ENCODE data around the gene ITGB2. TPM values are rescaled to one million over a fixed set of nuclear protein-coding genes. Genes with fewer than 3 reads are reported as not detected.

ITGB2 gene
- total and polyA plus RNA-seq, 3 experiments from 2014 or later = 159 to 847 (median 165) TPM

GRCh38 chr21:44957901-44958451, 37.3 kb upstream of the ITGB2 start:
- Histone ChIP-seq H3K9me3 (ENCODE audit: low read length) (no peaks in the 10 kb centered on the region), H3K4me1 (ENCODE audit: insufficient read depth, low read length) (no peaks in the 10 kb centered on the region), H3K27ac (ENCODE audit: low read depth, low read length) (no peak overlapping the region), H3K27me3 (ENCODE audit: insufficient read depth, low read length, poor library complexity, severe bottlenecking) (no peaks in the 10 kb centered on the region), H3K36me3 (ENCODE audit: insufficient read depth, low read length) (peaks cover 10% of the 10 kb centered on the region), H3K4me3 (ENCODE audit: low read length) (no peak overlapping the region)
- Mint-ChIP-seq H3K4me1 (peaks cover 3 to 23% (median 10%) of the 10 kb centered on the region in 3 donors), H3K4me3 (no peak overlapping the region), H3K36me3 (peaks cover 0 to 83% (median 14%) of the 10 kb centered on the region in 3 donors), H3K27me3 (peaks cover 0 to 2% of the 10 kb centered on the region in 2 donors), H3K27ac (no peak overlapping the region), H3K9me3 (no peaks in the 10 kb centered on the region)
- CTCF ChIA-PET = no interaction called here
- DNase-seq = no peak
- POLR2A ChIA-PET = no interaction called here

DNA sequence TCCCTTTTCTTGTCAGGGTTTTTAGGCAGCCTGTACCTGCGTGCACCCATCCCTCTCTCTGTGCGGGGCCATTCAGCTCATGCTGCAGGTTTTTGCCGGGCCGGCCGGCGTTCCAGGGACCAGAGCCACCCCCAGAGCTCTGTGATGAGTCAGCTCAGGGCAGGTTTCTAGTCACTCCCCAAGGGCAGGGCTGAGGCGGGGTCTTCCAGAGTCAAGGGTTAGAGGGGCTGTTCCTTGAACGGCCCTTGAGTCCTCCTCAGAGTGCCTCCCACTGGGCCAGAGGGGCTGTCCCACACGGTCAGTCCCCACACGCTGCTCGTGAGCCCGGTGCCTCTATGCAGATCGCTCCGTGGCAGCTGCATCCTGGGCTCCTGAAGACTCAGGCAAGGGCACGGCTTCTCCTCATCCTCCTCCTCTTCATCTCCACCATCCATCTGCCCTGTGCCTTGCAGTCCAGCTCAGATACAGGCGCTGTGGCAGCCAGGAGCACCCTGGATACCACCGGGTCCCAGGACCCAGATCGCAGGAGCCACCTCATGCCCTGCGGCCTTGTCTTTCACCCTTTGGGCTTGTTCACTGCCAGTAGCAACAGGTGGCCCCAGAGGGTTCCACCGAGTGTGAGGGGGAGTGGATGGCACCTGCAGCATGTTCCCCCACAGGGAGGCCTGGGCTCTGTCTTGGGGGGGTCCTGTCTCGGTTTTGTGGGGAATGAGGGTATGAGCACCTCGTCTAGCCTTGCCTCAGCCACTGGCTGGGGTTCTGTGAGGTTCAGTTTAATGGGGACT, 36.5 kb upstream of the ITGB2 start:
- H3K27ac Mint-ChIP-seq = peak overlapping the region in 1 of 8 donors; percentile 20
- H3K9me3 ChIP-seq (ENCODE audit: low read length) = no peaks in the 10 kb centered on the region
- POLR2A ChIA-PET = no interaction called here
- no peak for DNase-seq
- H3K27ac ChIP-seq (ENCODE audit: low read depth, low read length) = no peak overlapping the region
- H3K4me1 ChIP-seq (ENCODE audit: insufficient read depth, low read length) = no peaks in the 10 kb centered on the region
- H3K36me3 ChIP-seq (ENCODE audit: insufficient read depth, low read length) = peaks cover 9% of the 10 kb centered on the region
- H3K4me1 Mint-ChIP-seq = peaks cover 3 to 20% (median 10%) of the 10 kb centered on the region in 3 donors
- no peaks in the 10 kb centered on the region for H3K9me3 Mint-ChIP-seq
- no peak overlapping the region for H3K4me3 Mint-ChIP-seq
- no peak overlapping the region for H3K4me3 ChIP-seq (ENCODE audit: low read length)
- no peaks in the 10 kb centered on the region for H3K27me3 ChIP-seq (ENCODE audit: insufficient read depth, low read length, poor library complexity, severe bottlenecking)
- peaks cover 0 to 2% of the 10 kb centered on the region in 2 donors for H3K27me3 Mint-ChIP-seq
- H3K36me3 Mint-ChIP-seq = peaks cover 0 to 81% (median 9%) of the 10 kb centered on the region in 3 donors
- CTCF ChIA-PET = no interaction called here

DNA sequence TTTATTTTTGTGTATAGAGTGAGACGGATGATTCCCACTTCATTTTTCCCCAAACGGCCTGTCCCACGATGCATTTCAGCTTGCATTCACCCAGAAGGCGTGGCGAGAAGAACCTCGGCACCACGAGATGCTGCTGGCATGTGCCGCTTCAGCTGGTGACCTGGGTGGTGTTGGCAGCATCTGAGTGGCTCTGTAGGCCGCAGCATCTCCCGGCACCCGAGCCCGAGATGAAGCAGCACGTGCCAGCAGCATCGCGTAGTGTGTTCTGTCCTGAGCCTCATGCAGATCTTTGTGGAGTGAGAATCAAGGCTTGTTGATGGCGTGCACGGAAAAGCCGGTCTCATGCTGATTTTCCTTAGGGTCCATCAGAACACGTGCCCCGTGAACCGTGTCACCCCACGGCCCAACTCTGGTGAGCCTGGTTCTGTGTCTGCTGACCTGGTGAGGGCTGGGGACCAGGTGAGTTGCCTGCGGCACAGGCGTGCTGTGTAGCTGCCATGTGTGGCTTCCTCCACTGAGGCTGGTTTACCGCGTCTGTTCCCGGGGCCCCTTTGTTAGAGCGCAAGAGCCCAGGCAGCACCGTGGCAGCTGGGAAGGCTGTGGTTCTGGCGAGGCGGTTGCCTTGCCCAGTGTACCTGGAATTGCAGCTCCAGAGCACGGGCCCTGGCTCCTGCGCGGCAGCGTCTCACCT, 35.8 kb upstream of the ITGB2 start:
- POLR2A ChIA-PET = no interaction called here
- Histone ChIP-seq H3K36me3 (ENCODE audit: insufficient read depth, low read length) (peaks cover 6% of the 10 kb centered on the region), H3K9me3 (ENCODE audit: low read length) (no peaks in the 10 kb centered on the region), H3K27ac (ENCODE audit: low read depth, low read length) (no peak overlapping the region), H3K27me3 (ENCODE audit: insufficient read depth, low read length, poor library complexity, severe bottlenecking) (no peaks in the 10 kb centered on the region), H3K4me1 (ENCODE audit: insufficient read depth, low read length) (no peaks in the 10 kb centered on the region), H3K4me3 (ENCODE audit: low read length) (no peak overlapping the region)
- Mint-ChIP-seq H3K36me3 (peaks cover 0 to 78% (median 5%) of the 10 kb centered on the region in 3 donors), H3K27ac (no peak overlapping the region), H3K9me3 (no peaks in the 10 kb centered on the region), H3K4me3 (no peak overlapping the region), H3K27me3 (peaks cover 0 to 2% of the 10 kb centered on the region in 2 donors), H3K4me1 (peaks cover 3 to 18% (median 10%) of the 10 kb centered on the region in 3 donors)
- no peak for DNase-seq
- CTCF ChIA-PET = no interaction called here

DNA sequence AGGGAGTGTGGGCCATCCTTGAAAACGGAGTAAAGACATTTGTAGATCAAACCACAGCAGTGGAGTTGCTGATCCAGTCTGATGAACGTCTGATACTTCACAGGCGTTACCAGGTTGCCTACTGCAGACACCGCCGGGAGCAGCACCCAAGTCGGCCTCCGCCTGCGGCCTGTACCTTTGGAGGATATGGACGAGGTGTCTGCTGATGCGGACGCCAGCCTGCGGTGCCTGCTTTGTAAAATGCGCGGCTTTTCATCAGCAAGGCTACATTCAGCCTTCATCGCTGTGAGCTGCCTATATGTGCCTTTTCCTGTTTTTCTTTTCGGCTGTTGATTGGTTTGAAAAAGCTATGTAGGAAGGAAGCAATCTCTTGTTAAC, 35.1 kb upstream of the ITGB2 start:
- POLR2A ChIA-PET = interaction anchor here (0.7 kb wide), 1 partner anchor 173 kb away, joined by 3 read pairs; no protein-coding TSS in a partner anchor
- H3K4me1 Mint-ChIP-seq = peaks cover 3 to 21% (median 10%) of the 10 kb centered on the region in 3 donors
- H3K27me3 Mint-ChIP-seq = peaks cover 0 to 2% of the 10 kb centered on the region in 2 donors

DNA sequence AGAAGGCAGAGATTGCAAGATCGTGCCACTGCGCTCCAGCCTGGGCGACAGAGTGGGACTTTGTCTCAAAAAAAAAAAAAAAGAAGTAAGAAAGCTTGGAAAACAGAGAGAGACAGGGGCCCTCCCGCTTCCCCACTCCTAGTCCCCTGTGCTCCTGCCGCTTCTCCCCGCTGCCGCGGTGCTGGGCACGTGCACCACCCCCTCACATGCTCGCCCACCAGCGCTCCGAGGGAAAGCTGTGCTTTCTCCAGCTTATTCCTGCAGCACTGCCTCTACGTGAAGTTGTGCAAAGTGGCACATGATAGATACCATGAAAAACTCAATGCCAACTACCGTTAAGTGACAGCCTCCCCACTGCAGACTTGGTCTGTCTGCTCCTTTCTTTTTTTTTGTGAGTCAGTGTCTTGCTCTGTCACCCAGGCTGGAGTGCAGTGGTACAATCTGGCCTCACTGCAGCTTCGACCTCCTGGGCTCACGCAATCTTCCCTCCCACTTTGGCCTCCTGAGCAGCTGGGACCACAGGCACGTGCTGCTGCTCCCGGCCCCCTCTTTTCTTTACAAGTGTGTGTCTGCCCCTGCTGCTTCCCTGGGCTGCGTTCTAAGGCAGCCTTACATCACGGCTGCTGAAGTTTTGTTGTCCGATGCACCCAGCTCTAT, 34.6 kb upstream of the ITGB2 start:
- H3K36me3 ChIP-seq (ENCODE audit: insufficient read depth, low read length) = no peaks in the 10 kb centered on the region
- Mint-ChIP-seq H3K9me3 (no peaks in the 10 kb centered on the region), H3K27me3 (peaks cover 0 to 2% of the 10 kb centered on the region in 2 donors), H3K4me3 (no peak overlapping the region), H3K27ac (peak overlapping the region in 4 of 8 donors; percentile 1 to 90 (median 42)), H3K36me3 (peaks cover 0 to 71% (median 5%) of the 10 kb centered on the region in 3 donors), H3K4me1 (peaks cover 3 to 21% (median 10%) of the 10 kb centered on the region in 3 donors)
- H3K9me3 ChIP-seq (ENCODE audit: low read length) = no peaks in the 10 kb centered on the region
- no peaks in the 10 kb centered on the region for H3K27me3 ChIP-seq (ENCODE audit: insufficient read depth, low read length, poor library complexity, severe bottlenecking)
- ChIA-PET CTCF (interaction anchor here (0.7 kb wide), 1 partner anchor 174 kb away, joined by 3 read pairs; no protein-coding TSS in a partner anchor), POLR2A (interaction anchor here (0.7 kb wide), 1 partner anchor 174 kb away, joined by 3 read pairs; no protein-coding TSS in a partner anchor)
- no peak for DNase-seq
- no peak overlapping the region for H3K4me3 ChIP-seq (ENCODE audit: low read length)
- H3K4me1 ChIP-seq (ENCODE audit: insufficient read depth, low read length) = no peaks in the 10 kb centered on the region
- H3K27ac ChIP-seq (ENCODE audit: low read depth, low read length) = no peak overlapping the region

More for the DNA sequence above, 35.1 kb upstream of the ITGB2 start:
- Mint-ChIP-seq H3K9me3 (no peaks in the 10 kb centered on the region), H3K36me3 (peaks cover 0 to 76% (median 5%) of the 10 kb centered on the region in 3 donors), H3K27ac (peak overlapping the region in 3 of 8 donors; percentile 1 to 90 (median 62)), H3K4me3 (no peak overlapping the region)
- CTCF ChIA-PET = interaction anchor here (0.7 kb wide), 1 partner anchor 174 kb away, joined by 3 read pairs; no protein-coding TSS in a partner anchor
- Histone ChIP-seq H3K36me3 (ENCODE audit: insufficient read depth, low read length) (no peaks in the 10 kb centered on the region), H3K27ac (ENCODE audit: low read depth, low read length) (no peak overlapping the region), H3K4me3 (ENCODE audit: low read length) (no peak overlapping the region), H3K27me3 (ENCODE audit: insufficient read depth, low read length, poor library complexity, severe bottlenecking) (no peaks in the 10 kb centered on the region), H3K9me3 (ENCODE audit: low read length) (no peaks in the 10 kb centered on the region), H3K4me1 (ENCODE audit: insufficient read depth, low read length) (no peaks in the 10 kb centered on the region)
- no peak for DNase-seq

GRCh38 chr21:44954281-44954771, 33.6 kb upstream of the ITGB2 start:
- H3K27me3 ChIP-seq (ENCODE audit: insufficient read depth, low read length, poor library complexity, severe bottlenecking) = no peaks in the 10 kb centered on the region
- no peaks in the 10 kb centered on the region for H3K36me3 ChIP-seq (ENCODE audit: insufficient read depth, low read length)
- Mint-ChIP-seq H3K27me3 (peaks cover 0 to 2% of the 10 kb centered on the region in 2 donors), H3K36me3 (peaks cover 0 to 68% (median 5%) of the 10 kb centered on the region in 3 donors), H3K27ac (no peak overlapping the region), H3K9me3 (no peaks in the 10 kb centered on the region), H3K4me3 (no peak overlapping the region), H3K4me1 (peaks cover 10 to 28% (median 17%) of the 10 kb centered on the region in 3 donors)
- H3K4me1 ChIP-seq (ENCODE audit: insufficient read depth, low read length) = peaks cover 6% of the 10 kb centered on the region
- ChIA-PET CTCF (interaction anchor here (0.7 to 1.0 kb wide), 2 partner anchors 174 to 184 kb away, joined by 3 read pairs; no protein-coding TSS in a partner anchor), POLR2A (interaction anchor here (1.2 kb wide), 1 partner anchor 74 kb away, joined by 3 read pairs; no protein-coding TSS in a partner anchor)
- H3K9me3 ChIP-seq (ENCODE audit: low read length) = no peaks in the 10 kb centered on the region
- DNase-seq = no peak
- H3K4me3 ChIP-seq (ENCODE audit: low read length) = no peak overlapping the region
- H3K27ac ChIP-seq (ENCODE audit: low read depth, low read length) = no peak overlapping the region

DNA sequence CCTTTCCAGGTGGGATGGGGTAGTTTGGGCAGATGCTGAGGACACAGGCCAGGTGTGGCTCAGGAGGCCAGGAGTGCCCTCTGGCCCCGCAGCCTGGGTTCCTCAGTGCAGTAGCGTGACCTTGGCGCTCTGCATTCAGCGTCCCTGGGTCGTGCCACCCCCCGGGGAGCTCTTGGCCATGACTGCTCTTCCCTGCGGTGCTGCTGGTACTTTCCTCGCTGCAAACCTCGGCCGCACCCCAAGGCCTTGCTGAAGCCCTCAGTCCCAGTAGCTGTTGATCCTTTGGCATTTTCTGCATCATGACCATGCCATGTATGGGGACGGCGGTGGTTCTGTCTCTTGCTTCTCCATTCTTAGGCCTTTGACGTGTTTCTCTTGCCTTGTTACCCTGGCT, 32.9 kb upstream of the ITGB2 start:
- no peak for DNase-seq
- Mint-ChIP-seq H3K27me3 (peaks cover 0 to 2% of the 10 kb centered on the region in 2 donors), H3K27ac (peak overlapping the region in 1 of 8 donors; percentile 35), H3K9me3 (no peaks in the 10 kb centered on the region), H3K4me1 (peaks cover 10 to 28% (median 17%) of the 10 kb centered on the region in 3 donors), H3K4me3 (no peak overlapping the region), H3K36me3 (peaks cover 0 to 63% (median 4%) of the 10 kb centered on the region in 3 donors)
- Histone ChIP-seq H3K9me3 (ENCODE audit: low read length) (no peaks in the 10 kb centered on the region), H3K27ac (ENCODE audit: low read depth, low read length) (no peak overlapping the region), H3K4me3 (ENCODE audit: low read length) (no peak overlapping the region), H3K36me3 (ENCODE audit: insufficient read depth, low read length) (no peaks in the 10 kb centered on the region), H3K27me3 (ENCODE audit: insufficient read depth, low read length, poor library complexity, severe bottlenecking) (no peaks in the 10 kb centered on the region), H3K4me1 (ENCODE audit: insufficient read depth, low read length) (peaks cover 6% of the 10 kb centered on the region)
- CTCF ChIA-PET = interaction anchor here (0.7 to 3.2 kb wide), 3 partner anchors 175 to 185 kb away, joined by 3 to 23 read pairs (median 3); no protein-coding TSS in a partner anchor
- POLR2A ChIA-PET = interaction anchor here (1.2 kb wide), 1 partner anchor 73 kb away, joined by 3 read pairs; no protein-coding TSS in a partner anchor
